H9 (cell line): Measurements from ENCODE around the gene MRGPRX2. TPM values are rescaled to one million over a fixed set of nuclear protein-coding genes. Genes with fewer than 3 reads are reported as not detected.

Experiments
- DNase-seq: peaks from one replicate; pipeline ENCODE4 v3.0.0-alpha.2; 2017
- H2AFZ ChIP-seq: one replicate; pipeline ENCODE4 v1.6.1; 2013; ENCODE audit warnings: mild to moderate bottlenecking, low read length, control low read depth, moderate library complexity
- H2AK5ac ChIP-seq: 2 replicates; pipeline ENCODE4 v1.6.1; 2013; ENCODE audit warnings: low read length, control low read depth, mixed read lengths; ENCODE audit not compliant: insufficient read length
- H2BK120ac ChIP-seq: one replicate; pipeline ENCODE4 v1.6.1; 2013; ENCODE audit warnings: low read depth, mild to moderate bottlenecking, low read length, control low read depth, inconsistent platforms; ENCODE audit not compliant: poor library complexity, severe bottlenecking
- H2BK12ac ChIP-seq: 2 replicates; pipeline ENCODE4 v1.6.1; 2013; ENCODE audit warnings: low read length, control low read depth, mixed read lengths, low read depth; ENCODE audit not compliant: insufficient read length
- H2BK15ac ChIP-seq: 2 replicates; pipeline ENCODE4 v1.6.1; 2013; ENCODE audit warnings: low read depth, low read length, control low read depth
- H2BK20ac ChIP-seq: one replicate; pipeline ENCODE4 v1.6.1; 2013; ENCODE audit warnings: low read depth, mild to moderate bottlenecking, low read length, control low read depth, inconsistent platforms; ENCODE audit not compliant: poor library complexity, severe bottlenecking
- H2BK5ac ChIP-seq: 2 replicates; pipeline ENCODE4 v1.6.1; 2013; ENCODE audit warnings: low read length, control low read depth, mixed read lengths; ENCODE audit not compliant: insufficient read length
- H3K14ac ChIP-seq: 2 replicates; pipeline ENCODE4 v1.6.1; 2013; ENCODE audit warnings: low read length, control low read depth; ENCODE audit not compliant: insufficient read depth
- H3K18ac ChIP-seq: 2 replicates; pipeline ENCODE4 v1.6.1; 2013; ENCODE audit warnings: low read depth, mild to moderate bottlenecking, mixed read lengths, low read length, control low read depth; ENCODE audit not compliant: insufficient read length
- H3K23ac ChIP-seq: 2 replicates; pipeline ENCODE4 v1.6.1; 2013; ENCODE audit warnings: low read length, control low read depth, mixed read lengths, low read depth; ENCODE audit not compliant: insufficient read length
- H3K23me2 ChIP-seq: 2 replicates; pipeline ENCODE4 v1.6.1; 2013; ENCODE audit warnings: low read depth, mild to moderate bottlenecking, mixed read lengths, low read length, control low read depth; ENCODE audit not compliant: insufficient read length, poor library complexity, severe bottlenecking
- H3K27ac ChIP-seq: 2 replicates; pipeline ENCODE4 v1.5.1; 2013; ENCODE audit warnings: low read length, control low read depth, mixed read lengths, low read depth; ENCODE audit not compliant: insufficient read length
- H3K27me3 ChIP-seq: 2 replicates; pipeline ENCODE4 v1.6.1; 2013; ENCODE audit warnings: low read length, control low read depth, inconsistent platforms; ENCODE audit not compliant: insufficient read depth
- H3K4ac ChIP-seq: 2 replicates; pipeline ENCODE4 v1.6.1; 2013; ENCODE audit warnings: low read depth, mild to moderate bottlenecking, control low read depth, inconsistent platforms, low read length, moderate library complexity
- H3K4me1 ChIP-seq: 2 replicates; pipeline ENCODE4 v1.6.1; 2013; ENCODE audit warnings: low read length, control low read depth, inconsistent platforms; ENCODE audit not compliant: insufficient read depth
- H3K4me2 ChIP-seq: 2 replicates; pipeline ENCODE4 v1.6.1; 2013; ENCODE audit warnings: low read length, control low read depth, mixed read lengths; ENCODE audit not compliant: insufficient read length, insufficient read depth
- H3K56ac ChIP-seq: 2 replicates; pipeline ENCODE4 v1.6.1; 2013; ENCODE audit warnings: low read depth, mild to moderate bottlenecking, mixed read lengths, low read length, control low read depth; ENCODE audit not compliant: insufficient read length
- H3K79me1 ChIP-seq: 2 replicates; pipeline ENCODE4 v1.6.1; 2013; ENCODE audit warnings: low read depth, mild to moderate bottlenecking, moderate library complexity, low read length, control low read depth, inconsistent platforms; ENCODE audit not compliant: insufficient read depth, poor library complexity, severe bottlenecking
- H3K79me2 ChIP-seq: 2 replicates; pipeline ENCODE4 v1.6.1; 2013; ENCODE audit warnings: low read length, control low read depth, inconsistent platforms; ENCODE audit not compliant: insufficient read depth
- H3K9ac ChIP-seq: 2 replicates; pipeline ENCODE4 v1.6.1; 2013; ENCODE audit warnings: low read length, control low read depth, mixed read lengths; ENCODE audit not compliant: insufficient read length; ENCODE audit errors: extremely low read depth
- H3K9me3 ChIP-seq: one replicate; pipeline ENCODE4 v1.6.1; 2013; ENCODE audit warnings: low read depth, low read length, inconsistent platforms; ENCODE audit not compliant: control insufficient read depth
- H3T11ph ChIP-seq: one replicate; pipeline ENCODE4 v1.6.1; 2013; ENCODE audit warnings: mild to moderate bottlenecking, low read length, control low read depth, inconsistent platforms
- H4K20me1 ChIP-seq: one replicate; pipeline ENCODE4 v1.6.1; 2013; ENCODE audit not compliant: control insufficient read depth, insufficient read length, insufficient read depth
- H4K5ac ChIP-seq: 2 replicates; pipeline ENCODE4 v1.6.1; 2013; ENCODE audit warnings: low read depth, mild to moderate bottlenecking, mixed read lengths, low read length, control low read depth; ENCODE audit not compliant: insufficient read length
- H4K8ac ChIP-seq: replicated peaks from 2 replicates; pipeline ENCODE4 v1.6.1; 2013; ENCODE audit warnings: low read length, control low read depth, mixed read lengths, low read depth; ENCODE audit not compliant: insufficient read length
- H4K91ac ChIP-seq: 2 replicates; pipeline ENCODE4 v1.6.1; 2013; ENCODE audit warnings: low read depth, mild to moderate bottlenecking, moderate library complexity, mixed read lengths, low read length, control low read depth; ENCODE audit not compliant: insufficient read length
- H3K27ac Mint-ChIP-seq, 3 experiments: 2 replicates in 2 of 3; 3 replicates in 1 of 3; pipeline ENCODE4 v1.8.0; 2020 to 2021; ENCODE audit warnings: mixed read lengths in 3 of 3, mild to moderate bottlenecking in 1 of 3, moderate library complexity in 1 of 3
- H3K27me3 Mint-ChIP-seq: 2 replicates; pipeline ENCODE4 v1.8.0; 2021; ENCODE audit warnings: low read depth, mild to moderate bottlenecking, moderate library complexity, mixed read lengths
- H3K36me3 Mint-ChIP-seq, 3 experiments: 2 replicates in 2 of 3; 3 replicates in 1 of 3; pipeline ENCODE4 v1.8.0; 2020 to 2021; ENCODE audit warnings: low read depth in 3 of 3, mixed read lengths in 3 of 3; ENCODE audit not compliant: insufficient read depth in 1 of 3
- H3K4me1 Mint-ChIP-seq, 2 experiments: 2 replicates each; pipeline ENCODE4 v1.8.0; 2020; ENCODE audit warnings: mixed read lengths in 2 of 2
- H3K4me3 Mint-ChIP-seq, 2 experiments: 2 replicates in 1 of 2; 3 replicates in 1 of 2; pipeline ENCODE4 v1.8.0; 2020 to 2021; ENCODE audit warnings: mild to moderate bottlenecking in 2 of 2, mixed read lengths in 2 of 2, moderate library complexity in 1 of 2
- H3K9me3 Mint-ChIP-seq, 2 experiments: 2 replicates in 1 of 2; 3 replicates in 1 of 2; pipeline ENCODE4 v1.8.0; 2020; ENCODE audit warnings: mild to moderate bottlenecking in 2 of 2, mixed read lengths in 2 of 2, moderate library complexity in 1 of 2
- WGBS: extraction: QIAGEN DNeasy Blood & Tissue Kit; methylation state at CpG from one replicate; pipeline ENCODE4 v1.1.7; 2013; ENCODE audit warnings: missing lambda C conversion rate, low lambda C conversion rate, mixed read lengths; ENCODE audit not compliant: insufficient read length; ENCODE audit errors: extremely low coverage; 5-methylcytosine and 5-hydroxymethylcytosine counted together
- total RNA-seq: library from RNA; stranded (reverse); gene quantifications from 2 replicates; pipeline ENCODE4 v1.2.1, GENCODE V29; 2021
- TF ChIP-seq, protein P1 (sequence below): fragments of 200-600 bp; sonication (generic); conservative IDR thresholded peaks from 3 replicates; pipeline ENCODE4 v1.8.0; 2021; ENCODE audit warnings: antibody characterized with exemption, mild to moderate bottlenecking

MRGPRX2 gene
- total RNA-seq, 1 experiment from 2014 or later: not detected

DNA sequence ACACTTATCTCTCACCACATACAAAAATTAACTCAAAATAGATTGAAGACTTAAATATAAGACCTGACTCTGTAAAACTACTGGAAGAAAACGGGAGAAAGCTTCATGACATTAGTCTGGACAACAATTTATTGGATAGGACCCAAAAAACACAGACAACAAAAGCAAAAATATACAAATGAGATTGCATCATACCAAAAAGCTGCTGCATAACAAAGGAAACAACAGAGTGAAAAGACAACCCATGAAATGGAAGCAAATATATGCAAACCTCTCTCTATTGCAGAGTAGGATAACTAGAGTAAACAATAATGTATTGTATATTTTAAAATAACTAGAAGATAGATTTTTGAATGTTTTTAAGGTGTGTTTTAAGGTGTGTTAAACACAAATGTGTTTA, 11.2 kb downstream of the MRGPRX2 start:
- WGBS: no CpG with 5 or more reads among the region's 1 CpG

More for the DNA sequence above, 11.2 kb downstream of the MRGPRX2 start:
- Mint-ChIP-seq H3K9me3 (peaks cover 8 to 9% of the 10 kb centered on the region in 2 experiments), H3K4me1 (peaks cover 2 to 3% of the 10 kb centered on the region in 2 experiments; a peak in 2 of 4 replicates), H3K27ac (no peak overlapping the region), H3K4me3 (no peak overlapping the region), H3K27me3 (peaks cover 4% of the 10 kb centered on the region), H3K36me3 (peaks cover 0 to 12% (median 0%) of the 10 kb centered on the region in 3 experiments; a peak in 1 of 7 replicates)
- Histone ChIP-seq H2BK120ac (no peak overlapping the region), H3K27me3 (no peaks in the 10 kb centered on the region), H2BK5ac (no peak overlapping the region), H3K9me3 (no peaks in the 10 kb centered on the region), H3K4ac (no peak overlapping the region), H3K14ac (no peak overlapping the region), H2BK12ac (no peak overlapping the region), H4K5ac (no peak overlapping the region), H2AFZ (no peak overlapping the region), H3K18ac (no peak overlapping the region), H3K9ac (no peak overlapping the region), H3T11ph (no peak overlapping the region), H2AK5ac (no peak overlapping the region), H3K79me1 (no peaks in the 10 kb centered on the region), H2BK20ac (no peak overlapping the region), H4K8ac (no peak overlapping the region), H2BK15ac (no peak overlapping the region), H3K23ac (no peak overlapping the region), H3K56ac (no peak overlapping the region), H3K4me2 (no peak overlapping the region), H3K23me2 (no peaks in the 10 kb centered on the region), H4K91ac (no peak overlapping the region), H4K20me1 (no peaks in the 10 kb centered on the region), H3K4me1 (no peaks in the 10 kb centered on the region), H3K79me2 (no peaks in the 10 kb centered on the region), H3K27ac (no peak overlapping the region)
- TF ChIP-seq, protein P1, sequence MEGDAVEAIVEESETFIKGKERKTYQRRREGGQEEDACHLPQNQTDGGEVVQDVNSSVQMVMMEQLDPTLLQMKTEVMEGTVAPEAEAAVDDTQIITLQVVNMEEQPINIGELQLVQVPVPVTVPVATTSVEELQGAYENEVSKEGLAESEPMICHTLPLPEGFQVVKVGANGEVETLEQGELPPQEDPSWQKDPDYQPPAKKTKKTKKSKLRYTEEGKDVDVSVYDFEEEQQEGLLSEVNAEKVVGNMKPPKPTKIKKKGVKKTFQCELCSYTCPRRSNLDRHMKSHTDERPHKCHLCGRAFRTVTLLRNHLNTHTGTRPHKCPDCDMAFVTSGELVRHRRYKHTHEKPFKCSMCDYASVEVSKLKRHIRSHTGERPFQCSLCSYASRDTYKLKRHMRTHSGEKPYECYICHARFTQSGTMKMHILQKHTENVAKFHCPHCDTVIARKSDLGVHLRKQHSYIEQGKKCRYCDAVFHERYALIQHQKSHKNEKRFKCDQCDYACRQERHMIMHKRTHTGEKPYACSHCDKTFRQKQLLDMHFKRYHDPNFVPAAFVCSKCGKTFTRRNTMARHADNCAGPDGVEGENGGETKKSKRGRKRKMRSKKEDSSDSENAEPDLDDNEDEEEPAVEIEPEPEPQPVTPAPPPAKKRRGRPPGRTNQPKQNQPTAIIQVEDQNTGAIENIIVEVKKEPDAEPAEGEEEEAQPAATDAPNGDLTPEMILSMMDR: no peak
- DNase-seq: no peak
